ENCODE results near the gene PDCD5. TPM values are rescaled to one million over a fixed set of nuclear protein-coding genes. Genes with fewer than 3 reads are reported as not detected.

The PDCD5 gene
- total and polyA plus RNA-seq, 2 of the 4 experiments (the other 2 are of a cell fraction): 30.6 to 74.1 TPM

- DNase-seq (no peak), ATAC-seq (ENCODE audit: low read depth) (no peak)
- Histone ChIP-seq H2BK20ac (ENCODE audit: low read depth, low read length) (no peak overlapping the region), H2AK5ac (ENCODE audit: low read depth, low read length) (no peak overlapping the region), H3K4me1 (ENCODE audit: control insufficient read depth, insufficient read depth, low read length) (no peaks in the 10 kb centered on the region), H3K56ac (ENCODE audit: extremely low read depth, insufficient read depth, low read length) (no peak overlapping the region), H3K9me1 (ENCODE audit: insufficient read depth, low read length) (no peaks in the 10 kb centered on the region), H3K18ac (ENCODE audit: low read depth, low read length) (no peak overlapping the region), H2BK120ac (ENCODE audit: low read depth, low read length) (no peak overlapping the region), H3K4me3 (ENCODE audit: insufficient read depth, low read depth, low read length) (no peak overlapping the region), H4K91ac (ENCODE audit: insufficient read depth, low read depth, low read length) (no peak overlapping the region), H3K36me3 (ENCODE audit: control insufficient read depth, insufficient read depth, low read length) (no peaks in the 10 kb centered on the region), H3K27ac (ENCODE audit: insufficient read depth, low read length) (no peak overlapping the region), H3K4ac (ENCODE audit: low read depth, low read length) (no peak overlapping the region), H2AFZ (replicated peaks; ENCODE audit: low read length, poor library complexity) (no peak overlapping the region), H3K79me1 (ENCODE audit: low read depth in 1 of 2, low read length in 2 of 2) (peaks cover 0 to 8% of the 10 kb centered on the region in 2 experiments; a peak in 1 of 4 replicates), H2AK9ac (replicated peaks; ENCODE audit: low read depth, low read length, poor library complexity) (no peak overlapping the region), H3K27me3 (ENCODE audit: control insufficient read depth, insufficient read depth, low read length) (no peaks in the 10 kb centered on the region), H3K9ac (ENCODE audit: low read depth, low read length) (no peak overlapping the region), H2BK15ac (ENCODE audit: low read depth, low read length) (no peak overlapping the region), H4K5ac (ENCODE audit: low read depth, low read length) (no peak overlapping the region), H4K8ac (ENCODE audit: low read depth in 2 of 2, low read length in 2 of 2) (no peak overlapping the region), H4K20me1 (ENCODE audit: insufficient read depth, low read length) (0 out of 2 replicates have a peak, but pooled peaks cover 4% of the 10 kb centered on the region), H3K23ac (ENCODE audit: low read depth, low read length) (no peak overlapping the region), H2BK5ac (ENCODE audit: low read depth, low read length, poor library complexity, severe bottlenecking) (no peak overlapping the region), H3K9me3 (ENCODE audit: control insufficient read depth, insufficient read depth, low read length) (no peaks in the 10 kb centered on the region), H3K14ac (replicated peaks; ENCODE audit: low read depth, low read length) (no peak overlapping the region), H3K4me2 (ENCODE audit: low read depth, low read length) (no peak overlapping the region)
- in situ Hi-C loops (cut with MboI; ENCODE audit: low sequenced_read_pairs): no loop called here
- ChIA-PET CTCF (no interaction called here), POLR2A (ENCODE audit: unreplicated experiment) (no interaction called here)
- BruUV-seq (replicated peaks): no TSS peak
- TF ChIP-seq FOS (IDR thresholded peaks at IDR 0.05; ENCODE audit: low read depth, low read length) (no peak), MAZ (IDR thresholded peaks at IDR 0.05; ENCODE audit: borderline replicate concordance, low read depth, low read length) (no peak), MAFK (IDR thresholded peaks at IDR 0.05; ENCODE audit: low read depth, low read length) (no peak), NFE2L2 (IDR thresholded peaks at IDR 0.05; ENCODE audit: low read depth, low read length) (no peak), USF2 (IDR thresholded peaks at IDR 0.05; ENCODE audit: low read depth, low read length) (no peak), ELK1 (IDR thresholded peaks at IDR 0.05; ENCODE audit: borderline replicate concordance, low read depth, low read length) (no peak)
- dilution Hi-C loops (cut with HindIII; ENCODE audit: low sequenced_read_pairs, unreplicated experiment): no loop called here
- WGBS, 2 experiments (ENCODE audit: extremely low coverage in 2 of 2, insufficient read length in 1 of 2): no CpG with 5 or more reads among the region's 1 CpG
- intact Hi-C loops (cut with micrococcal nuclease): no loop called here
Measured at GRCh38 chr19:32576790-32577189, 4.2 kb upstream of the PDCD5 start.
